Measurements from ENCODE around the gene HOXA5.

HOXA5 gene

DNA sequence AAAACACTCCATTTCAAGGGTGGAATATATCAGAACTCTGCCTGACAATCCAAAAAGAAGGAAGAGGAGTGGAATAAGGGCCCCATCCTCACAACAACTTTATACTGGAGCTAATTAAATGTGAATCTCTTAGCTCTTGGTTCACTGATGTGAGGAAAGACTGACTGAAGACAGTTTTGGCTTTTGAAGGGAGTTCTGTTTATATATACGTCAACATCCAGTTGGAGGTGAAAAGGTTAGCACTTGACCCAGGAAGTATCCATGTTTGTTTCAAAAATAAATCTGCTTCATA lies 50.7 kb downstream of the HOXA5 start:
- DNase-seq: no peak

DNA sequence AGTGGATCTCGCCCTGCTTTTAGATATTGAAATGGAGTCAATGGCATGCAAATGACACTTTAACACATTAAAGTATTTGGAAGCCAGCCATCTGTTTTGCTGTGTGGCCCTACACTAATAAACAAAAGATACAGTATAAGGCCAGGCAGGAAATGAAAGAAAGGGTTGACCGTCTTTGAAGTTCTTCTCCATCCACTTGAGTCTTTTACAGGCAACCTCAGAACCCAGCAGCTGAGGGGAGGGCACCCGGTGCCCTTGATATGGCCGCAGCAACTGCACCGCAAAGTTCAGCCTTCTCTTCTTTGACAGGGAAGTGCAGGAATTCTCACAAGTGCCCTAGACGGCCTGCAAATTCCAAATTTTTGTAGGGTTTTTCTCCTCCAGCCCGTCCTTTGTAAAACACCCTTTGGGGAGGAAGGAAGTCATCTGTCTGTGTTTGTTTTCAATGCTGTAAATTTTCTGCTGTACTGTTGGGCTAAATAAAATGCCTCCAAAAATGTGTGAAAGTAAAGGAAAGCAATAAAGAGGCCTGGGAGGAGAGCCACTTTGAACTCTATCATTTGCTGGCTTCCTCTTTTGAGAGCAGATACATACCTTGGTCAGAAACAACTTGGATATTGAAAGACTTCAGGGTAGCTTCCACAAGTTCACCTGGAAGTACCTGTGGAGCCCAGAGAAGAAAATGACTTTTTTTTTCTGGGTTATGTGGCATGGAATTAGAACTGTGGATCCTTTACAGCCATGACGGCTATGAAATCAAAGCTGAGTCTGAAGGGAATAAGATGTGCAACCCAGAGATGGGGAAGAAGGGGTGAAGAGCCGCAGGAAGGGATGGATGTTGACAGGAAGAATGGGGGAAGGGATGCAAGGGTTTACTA lies 51.3 kb downstream of the HOXA5 start:
- no peak for DNase-seq

DNA sequence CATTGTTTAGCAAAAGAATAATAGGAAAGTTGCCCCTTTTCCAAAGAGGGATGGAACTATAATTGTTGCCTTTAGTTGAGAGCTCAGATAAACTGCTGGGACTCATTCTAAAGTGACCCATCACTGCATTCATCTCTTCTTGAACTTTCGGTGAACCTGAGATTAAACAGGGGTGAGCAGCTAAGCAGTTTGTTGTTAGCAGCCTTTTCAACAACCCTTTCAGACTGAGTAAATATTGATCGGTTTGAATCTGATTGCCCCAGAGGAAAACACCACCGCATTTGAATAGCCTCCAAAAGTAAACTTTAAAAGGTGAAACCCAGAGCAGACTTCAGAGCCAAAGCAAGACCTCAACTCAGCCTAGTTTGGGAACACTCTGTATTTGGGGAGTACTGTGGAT lies 52.4 kb downstream of the HOXA5 start:
- DNase-seq: no peak

Data from left hindlimb (tissue), 1 donor.